ENCODE results near the gene CLPSL1. TPM values are rescaled to one million over a fixed set of nuclear protein-coding genes. Genes with fewer than 3 reads are reported as not detected.
A peak's percentile ranks its signal among the peaks of the same experiment; 100 is the strongest.
"Not testable (repeated sequence)": the region's sequence is repeated elsewhere in the genome, so short reads cannot be mapped to it uniquely, and the experiment has no call there.

The CLPSL1 gene
- total RNA-seq: not detected
- total RNA-seq (2013): not detected
- 0 reads per million in 29 experiments for total RNA-seq

- Mint-ChIP-seq H3K9me3 (no peaks in the 10 kb centered on the region), H3K4me1 (peaks cover 5 to 9% (median 6%) of the 10 kb centered on the region in 3 donors), H3K36me3 (no peaks in the 10 kb centered on the region), H3K27me3 (peaks cover 32 to 34% of the 10 kb centered on the region in 2 donors), H3K27ac (no peak within 1 kb of the TSS), H3K4me3 (no peak within 1 kb of the TSS)
- Histone ChIP-seq H3K9me3 (no peaks in the 10 kb centered on the region), H3K4me3 (ENCODE audit: control insufficient read depth in 1 of 2, extremely low read depth in 1 of 2, low read length in 1 of 2) (no peak within 1 kb of the TSS), H3K36me3 (ENCODE audit: control insufficient read depth in 2 of 2, extremely low read depth in 1 of 2, insufficient read depth in 1 of 2, low read length in 1 of 2) (no peaks in the 10 kb centered on the region), H3K4me1 (ENCODE audit: control insufficient read depth in 1 of 2, extremely low read depth in 1 of 2, insufficient read depth in 2 of 2, low read length in 2 of 2) (peaks cover 0 to 10% of the 10 kb centered on the region in 2 experiments), H3K27ac (ENCODE audit: low read length) (no peak within 1 kb of the TSS), H3K27me3 (replicated peaks in 1 of 2; ENCODE audit: control insufficient read depth in 2 of 2, extremely low read depth in 1 of 2, insufficient read depth in 2 of 2, low read length in 1 of 2) (peaks cover 0 to 40% of the 10 kb centered on the region in 2 experiments)
- WGBS (ENCODE audit: insufficient coverage): 73% methylated on average over 4 of the region's 7 CpGs
- CTCF ChIA-PET: no interaction called here
- ATAC-seq (replicated peaks in 1 of 4) (no peak), DNase-seq (no peak)
- POLR2A ChIA-PET: no interaction called here
Measured at GRCh38 chr6:35780719-35781118, at the start of gene CLPSL1. Gene CLPSL1 (plus strand): TSS chr6:35781019. CDS start chr6:35781111, 92 bp downstream.

GRCh38 chr6:35731414-35731735, 49.4 kb upstream of the CLPSL1 start:
- Mint-ChIP-seq H3K4me1 (peaks cover 78 to 88% (median 82%) of the 10 kb centered on the region in 3 donors), H3K27ac (peak overlapping the region; percentile 89), H3K27me3 (no peaks in the 10 kb centered on the region), H3K9me3 (no peaks in the 10 kb centered on the region), H3K36me3 (no peaks in the 10 kb centered on the region), H3K4me3 (peak overlapping the region; percentile 74 to 84 (median 83))
- peak overlapping the region; percentile 72 to 93 for H3K4me3 ChIP-seq (ENCODE audit: control insufficient read depth in 1 of 2, extremely low read depth in 1 of 2, low read length in 1 of 2)
- peaks cover 53 to 92% of the 10 kb centered on the region in 2 experiments for H3K4me1 ChIP-seq (ENCODE audit: control insufficient read depth in 1 of 2, extremely low read depth in 1 of 2, insufficient read depth in 2 of 2, low read length in 2 of 2)
- peak overlapping the region; percentile 96 for H3K27ac ChIP-seq (ENCODE audit: low read length)
- peak; percentile 80 to 97 (median 92) for DNase-seq
- no peaks in the 10 kb centered on the region for H3K27me3 ChIP-seq (replicated peaks in 1 of 2; ENCODE audit: control insufficient read depth in 2 of 2, extremely low read depth in 1 of 2, insufficient read depth in 2 of 2, low read length in 1 of 2)
- ChIA-PET POLR2A (no interaction called here), CTCF (interaction anchor here (1.0 to 1.7 kb wide), 2 partner anchors 42 to 107 kb away, joined by 3 to 7 read pairs; no protein-coding TSS in a partner anchor)
- ATAC-seq (replicated peaks in 1 of 4): peak; percentile 45 to 61 (median 50)
- H3K9me3 ChIP-seq: no peaks in the 10 kb centered on the region
- WGBS (ENCODE audit: insufficient coverage): 0% methylated on average over 6 of the region's 23 CpGs
- H3K36me3 ChIP-seq (ENCODE audit: control insufficient read depth in 2 of 2, extremely low read depth in 1 of 2, insufficient read depth in 1 of 2, low read length in 1 of 2): no peaks in the 10 kb centered on the region

GRCh38 chr6:35731736-35732532, 48.9 kb upstream of the CLPSL1 start:
- peak; percentile 62 to 68 (median 65) for ATAC-seq (replicated peaks in 1 of 4)
- H3K4me1 ChIP-seq (ENCODE audit: control insufficient read depth in 1 of 2, extremely low read depth in 1 of 2, insufficient read depth in 2 of 2, low read length in 2 of 2): peaks cover 49 to 92% of the 10 kb centered on the region in 2 experiments
- Mint-ChIP-seq H3K9me3 (no peaks in the 10 kb centered on the region), H3K36me3 (no peaks in the 10 kb centered on the region), H3K27me3 (no peaks in the 10 kb centered on the region), H3K4me1 (peaks cover 76 to 87% (median 80%) of the 10 kb centered on the region in 3 donors), H3K4me3 (peak overlapping the region; percentile 74 to 84 (median 83)), H3K27ac (peak overlapping the region; percentile 89)
- peak; percentile 85 to 96 (median 93) for DNase-seq
- H3K9me3 ChIP-seq: no peaks in the 10 kb centered on the region
- H3K27me3 ChIP-seq (replicated peaks in 1 of 2; ENCODE audit: control insufficient read depth in 2 of 2, extremely low read depth in 1 of 2, insufficient read depth in 2 of 2, low read length in 1 of 2): no peaks in the 10 kb centered on the region
- WGBS (ENCODE audit: insufficient coverage): 0% methylated on average over 18 of the region's 61 CpGs
- CTCF ChIA-PET: interaction anchor here (0.9 to 3.0 kb wide), 6 partner anchors 42 to 386 kb away, joined by 3 to 16 read pairs (median 5); no protein-coding TSS in a partner anchor
- H3K4me3 ChIP-seq (ENCODE audit: control insufficient read depth in 1 of 2, extremely low read depth in 1 of 2, low read length in 1 of 2): peak overlapping the region; percentile 72 to 93
- H3K27ac ChIP-seq (ENCODE audit: low read length): peak overlapping the region; percentile 96
- POLR2A ChIA-PET: interaction anchor here (0.6 to 0.7 kb wide), 2 partner anchors 45 to 112 kb away, joined by 4 to 7 read pairs; no protein-coding TSS in a partner anchor
- H3K36me3 ChIP-seq (ENCODE audit: control insufficient read depth in 2 of 2, extremely low read depth in 1 of 2, insufficient read depth in 1 of 2, low read length in 1 of 2): no peaks in the 10 kb centered on the region

DNA sequence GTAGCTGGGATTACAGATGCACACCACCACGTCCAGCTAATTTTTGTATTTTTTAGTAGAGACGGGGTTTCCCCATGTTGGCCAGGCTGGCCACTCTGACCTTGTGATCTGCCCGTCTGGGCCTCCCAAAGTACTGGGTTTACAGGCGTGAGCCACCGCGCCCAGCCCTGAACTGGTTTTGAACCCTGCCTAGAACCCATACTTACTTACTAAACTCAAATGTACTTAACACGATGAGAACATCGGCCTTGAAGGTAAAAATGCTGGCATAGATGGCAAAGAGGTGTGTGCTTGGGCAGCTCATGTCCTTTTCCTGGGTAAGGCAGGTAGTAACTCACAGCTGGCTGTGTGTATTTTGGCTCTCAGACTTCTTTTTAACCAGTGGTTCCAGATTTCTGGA, 47.2 kb upstream of the CLPSL1 start:
- H3K27me3 Mint-ChIP-seq: no peaks in the 10 kb centered on the region
- Histone ChIP-seq H3K4me3 (ENCODE audit: control insufficient read depth in 1 of 2, extremely low read depth in 1 of 2, low read length in 1 of 2) (no peak overlapping the region), H3K27me3 (replicated peaks in 1 of 2; ENCODE audit: control insufficient read depth in 2 of 2, extremely low read depth in 1 of 2, insufficient read depth in 2 of 2, low read length in 1 of 2) (no peaks in the 10 kb centered on the region), H3K27ac (ENCODE audit: low read length) (no peak overlapping the region), H3K36me3 (ENCODE audit: control insufficient read depth in 2 of 2, extremely low read depth in 1 of 2, insufficient read depth in 1 of 2, low read length in 1 of 2) (no peaks in the 10 kb centered on the region), H3K9me3 (no peaks in the 10 kb centered on the region), H3K4me1 (ENCODE audit: control insufficient read depth in 1 of 2, extremely low read depth in 1 of 2, insufficient read depth in 2 of 2, low read length in 2 of 2) (peaks cover 37 to 85% of the 10 kb centered on the region in 2 experiments)
- H3K36me3 Mint-ChIP-seq: no peaks in the 10 kb centered on the region
- H3K4me1 Mint-ChIP-seq: peaks cover 72 to 82% (median 77%) of the 10 kb centered on the region in 3 donors
- DNase-seq (no peak), ATAC-seq (replicated peaks in 1 of 4) (no peak)
- POLR2A ChIA-PET: no interaction called here
- H3K27ac Mint-ChIP-seq: peak overlapping the region; percentile 89
- peak overlapping the region in 1 of 3 donors; percentile 74 for H3K4me3 Mint-ChIP-seq
- WGBS (ENCODE audit: insufficient coverage): no CpG with 5 or more reads among the region's 8 CpGs
- CTCF ChIA-PET: interaction anchor here (0.7 to 3.5 kb wide), 6 partner anchors 47 to 149 kb away, joined by 3 to 19 read pairs (median 6); no protein-coding TSS in a partner anchor
- no peaks in the 10 kb centered on the region for H3K9me3 Mint-ChIP-seq

DNA sequence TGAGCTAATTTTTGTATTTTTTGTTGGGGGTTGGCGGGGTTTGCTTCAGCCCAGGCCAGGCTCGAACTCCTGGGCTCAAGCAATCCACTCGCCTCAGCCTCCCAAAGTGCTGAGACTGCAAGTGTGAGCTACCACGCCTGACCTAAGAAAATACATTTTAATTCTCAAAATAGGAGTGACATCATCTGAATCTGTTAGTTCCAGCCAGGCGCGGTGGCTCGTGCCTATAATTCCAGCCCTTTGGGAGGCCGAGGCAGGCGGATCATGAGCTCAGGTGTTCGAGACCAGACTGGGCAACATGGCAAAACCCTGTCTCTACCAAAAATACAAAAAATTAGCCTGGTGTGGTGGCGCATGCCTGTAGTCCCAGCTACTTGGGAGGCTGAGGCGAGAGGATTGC, 46.5 kb upstream of the CLPSL1 start:
- peak overlapping the region in 1 of 2 donors; percentile 89 for H3K27ac Mint-ChIP-seq
- H3K27me3 ChIP-seq (replicated peaks in 1 of 2; ENCODE audit: control insufficient read depth in 2 of 2, extremely low read depth in 1 of 2, insufficient read depth in 2 of 2, low read length in 1 of 2); H3K9me3 ChIP-seq; ATAC-seq (replicated peaks in 1 of 4); H3K36me3 ChIP-seq (ENCODE audit: control insufficient read depth in 2 of 2, extremely low read depth in 1 of 2, insufficient read depth in 1 of 2, low read length in 1 of 2); H3K9me3 Mint-ChIP-seq; H3K4me3 ChIP-seq (ENCODE audit: control insufficient read depth in 1 of 2, extremely low read depth in 1 of 2, low read length in 1 of 2); DNase-seq; H3K27ac ChIP-seq (ENCODE audit: low read length); H3K27me3 Mint-ChIP-seq; POLR2A ChIA-PET; H3K36me3 Mint-ChIP-seq; H3K4me3 Mint-ChIP-seq: not testable (repeated sequence)
- H3K4me1 Mint-ChIP-seq: peaks cover 66 to 75% (median 70%) of the 10 kb centered on the region in 3 donors
- peaks cover 30 to 78% of the 10 kb centered on the region in 2 experiments for H3K4me1 ChIP-seq (ENCODE audit: control insufficient read depth in 1 of 2, extremely low read depth in 1 of 2, insufficient read depth in 2 of 2, low read length in 2 of 2)
- 100% methylated on average over 3 of the region's 12 CpGs for WGBS (ENCODE audit: insufficient coverage)
- CTCF ChIA-PET: interaction anchor here (0.5 to 3.5 kb wide), 8 partner anchors 10 to 150 kb away, joined by 3 to 19 read pairs (median 5); no protein-coding TSS in a partner anchor

DNA sequence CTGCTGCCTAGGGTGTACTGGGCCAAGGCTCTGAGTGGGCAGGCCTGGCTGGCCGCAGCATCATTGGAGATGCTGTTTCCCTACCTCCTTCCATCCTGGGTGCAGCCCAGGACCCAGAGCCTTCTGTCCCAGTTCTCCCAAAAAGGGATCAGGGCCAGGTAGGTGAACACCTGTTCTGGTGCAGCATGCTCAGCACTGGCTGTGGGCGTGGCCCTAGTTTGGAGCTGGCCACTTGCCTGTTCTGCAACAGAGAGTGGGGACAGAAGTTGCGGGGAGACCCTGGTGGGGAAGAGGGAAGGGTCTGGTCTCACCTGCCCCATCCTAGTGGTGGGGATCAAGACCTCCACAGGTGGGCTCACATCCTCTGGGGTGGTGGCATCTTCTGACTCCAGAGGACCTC, 45.4 kb upstream of the CLPSL1 start:
- WGBS (ENCODE audit: insufficient coverage): 100% methylated on average over 2 of the region's 3 CpGs

More for the DNA sequence above, 45.4 kb upstream of the CLPSL1 start:
- peaks cover 54 to 64% (median 59%) of the 10 kb centered on the region in 3 donors for H3K4me1 Mint-ChIP-seq
- Histone ChIP-seq H3K4me1 (ENCODE audit: control insufficient read depth in 1 of 2, extremely low read depth in 1 of 2, insufficient read depth in 2 of 2, low read length in 2 of 2) (peaks cover 21 to 67% of the 10 kb centered on the region in 2 experiments), H3K36me3 (ENCODE audit: control insufficient read depth in 2 of 2, extremely low read depth in 1 of 2, insufficient read depth in 1 of 2, low read length in 1 of 2) (no peaks in the 10 kb centered on the region), H3K27ac (ENCODE audit: low read length) (peak overlapping the region; percentile 31), H3K4me3 (ENCODE audit: control insufficient read depth in 1 of 2, extremely low read depth in 1 of 2, low read length in 1 of 2) (no peak overlapping the region), H3K9me3 (no peaks in the 10 kb centered on the region), H3K27me3 (replicated peaks in 1 of 2; ENCODE audit: control insufficient read depth in 2 of 2, extremely low read depth in 1 of 2, insufficient read depth in 2 of 2, low read length in 1 of 2) (no peaks in the 10 kb centered on the region)
- H3K4me3 Mint-ChIP-seq: no peak overlapping the region
- H3K36me3 Mint-ChIP-seq: no peaks in the 10 kb centered on the region
- H3K27me3 Mint-ChIP-seq: no peaks in the 10 kb centered on the region
- no peaks in the 10 kb centered on the region for H3K9me3 Mint-ChIP-seq
- no peak for ATAC-seq (replicated peaks in 1 of 4)
- CTCF ChIA-PET: interaction anchor here (0.8 to 3.5 kb wide), 13 partner anchors 9 to 259 kb away, joined by 3 to 27 read pairs (median 8); no protein-coding TSS in a partner anchor
- no peak for DNase-seq
- H3K27ac Mint-ChIP-seq: peak overlapping the region in 1 of 2 donors; percentile 71
- POLR2A ChIA-PET: no interaction called here

Data from T-cell (primary cell).